Inferior parietal cortex (tissue), 1 donor: ENCODE results near the gene NBAS.

Source experiments
- DNase-seq: peaks from one replicate; pipeline ENCODE4 v3.0.0-alpha.2; 2016; ENCODE audit errors: extremely low spot score

Gene NBAS

DNA sequence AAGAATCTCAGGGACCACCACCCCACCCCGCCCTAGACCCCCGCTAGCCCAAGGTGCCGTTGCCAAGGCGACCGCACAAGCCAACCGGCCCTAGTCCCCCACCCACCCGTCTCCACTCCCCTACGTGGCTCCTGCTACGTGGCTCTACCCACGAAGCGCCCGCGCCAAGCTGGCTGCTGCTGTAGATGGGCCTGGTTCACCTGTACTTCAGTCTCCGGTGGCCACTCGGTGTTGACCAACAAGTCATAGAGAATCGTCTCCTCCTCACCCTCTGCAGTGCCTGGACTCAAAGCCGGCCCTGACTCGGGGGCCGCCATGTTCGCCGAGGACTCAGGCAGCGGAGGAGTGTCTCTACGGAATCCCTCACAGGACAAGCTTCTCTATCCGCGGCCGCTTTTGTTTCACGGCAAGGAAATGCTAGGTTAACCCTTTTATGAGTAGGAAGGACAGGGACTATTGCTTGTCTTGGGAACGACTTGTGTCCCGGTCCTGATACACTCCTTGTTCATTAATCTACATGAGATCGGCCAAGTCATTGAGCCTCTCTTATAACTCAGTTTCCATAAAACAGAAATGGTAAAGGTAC lies at the start of gene NBAS:
Gene NBAS, minus strand, starts transcription at position 347 of the 586 bp plus-strand sequence. Its CDS starts 30 bp downstream, at position 317.
- peak; percentile 93 for DNase-seq

DNA sequence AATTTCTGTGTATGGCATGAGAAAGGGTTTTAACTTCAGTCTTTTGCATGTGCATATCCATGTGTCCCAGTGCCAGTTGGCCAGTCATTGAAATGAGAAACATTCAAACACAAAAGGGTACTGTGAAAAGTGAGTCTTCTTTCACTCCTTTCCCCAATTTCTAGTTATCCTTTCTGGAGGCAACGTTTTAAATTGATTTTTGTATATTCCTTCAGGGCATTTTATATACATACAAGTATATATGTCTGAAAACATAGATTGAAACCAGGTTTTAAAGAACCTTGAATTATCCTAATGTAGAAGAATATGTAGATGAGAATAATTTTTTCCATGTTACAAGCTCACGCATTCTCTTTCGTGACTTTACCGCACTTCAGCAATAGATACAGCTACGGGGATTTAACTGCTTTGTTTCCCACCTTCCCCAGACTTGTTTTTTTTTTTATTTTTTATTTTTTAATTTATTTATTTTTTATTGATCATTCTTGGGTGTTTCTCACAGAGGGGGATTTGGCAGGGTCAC lies 49.4 kb upstream of the NBAS start:
- no peak for DNase-seq

GRCh38 chr2:15609341-15610042 lies 48.4 kb upstream of the NBAS start:
- no peak for DNase-seq

- DNase-seq: no peak
Observed at GRCh38 chr2:15608392-15608761, 47.2 kb upstream of the NBAS start.

DNA sequence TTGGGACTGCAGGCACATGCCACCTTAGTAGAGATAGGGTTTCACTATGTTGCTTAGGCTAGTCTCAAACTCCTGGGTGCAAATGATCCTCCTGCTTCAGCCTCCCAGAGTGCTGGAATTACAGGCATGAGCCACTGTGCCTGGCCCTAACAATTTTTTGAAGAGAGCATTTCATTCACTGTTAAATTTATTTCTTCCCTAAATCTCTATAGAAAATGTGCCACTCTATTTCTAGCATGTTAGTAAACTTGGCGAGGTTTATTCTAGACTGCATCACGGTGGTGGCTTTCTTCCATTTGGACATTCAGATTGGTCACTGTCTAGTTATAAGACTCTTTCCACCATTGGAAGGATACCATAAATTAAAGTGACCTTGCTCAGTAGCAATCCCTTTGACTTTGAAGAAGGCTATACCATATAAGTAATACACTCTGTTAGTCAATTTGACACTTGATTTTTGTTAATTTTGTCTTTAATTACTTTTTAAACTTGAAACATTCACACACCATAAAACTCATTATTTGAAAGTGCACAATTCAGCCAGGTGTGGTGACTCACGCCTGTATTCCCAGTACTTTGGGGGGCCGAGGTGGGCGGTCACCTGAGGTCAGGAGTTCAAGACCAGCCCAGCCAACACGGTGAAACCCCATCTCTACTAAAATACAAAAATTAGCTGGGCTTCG lies 46.7 kb upstream of the NBAS start:
- DNase-seq: no peak

DNA sequence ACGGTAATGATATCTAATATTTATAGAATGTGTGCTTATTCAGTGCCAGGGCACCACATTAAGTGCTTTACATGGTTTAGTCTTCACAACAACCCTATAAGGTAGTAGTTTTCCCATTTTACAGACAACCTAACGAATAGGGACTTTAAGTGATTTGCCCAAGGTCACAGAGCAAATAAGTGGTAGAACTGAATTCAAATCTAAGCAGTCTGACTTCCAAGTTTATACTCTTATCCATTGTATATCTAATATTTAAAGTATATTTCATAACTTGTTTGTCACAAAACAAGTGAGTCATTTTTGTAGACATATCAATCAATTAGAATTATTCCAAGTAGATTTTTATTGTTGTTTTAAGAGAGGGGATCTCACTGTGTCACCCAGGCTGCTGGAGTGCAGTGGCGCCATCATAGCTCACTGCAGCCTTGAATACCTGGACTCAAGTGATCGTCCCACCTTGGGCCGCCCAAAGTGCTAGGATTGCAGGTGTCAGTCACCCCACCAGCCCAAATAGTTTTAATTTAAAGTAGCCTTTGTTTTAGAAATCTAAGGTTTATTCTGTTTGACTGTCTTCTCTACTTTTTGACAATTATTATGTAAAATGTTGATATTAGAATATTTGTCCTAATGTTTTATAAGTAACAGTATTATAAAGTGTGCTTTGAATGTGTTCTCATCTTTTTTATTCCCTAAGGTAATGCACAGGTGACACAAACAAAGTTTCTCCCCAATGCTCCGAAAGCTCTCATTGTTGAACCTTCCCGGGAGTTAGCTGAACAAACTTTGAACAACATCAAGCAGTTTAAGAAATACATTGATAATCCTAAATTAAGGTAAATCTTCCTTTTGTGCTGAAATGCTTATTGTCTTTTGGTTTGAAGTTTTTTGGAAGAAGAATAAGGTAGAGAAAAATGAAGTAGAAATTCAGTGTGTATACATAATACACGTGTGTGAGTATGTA lies 45.6 kb upstream of the NBAS start:
- DNase-seq: no peak

- no peak for DNase-seq
Observed at GRCh38 chr2:15605721-15606120, 44.6 kb upstream of the NBAS start.

- no peak for DNase-seq
Observed at GRCh38 chr2:15603948-15604347, 42.8 kb upstream of the NBAS start.

GRCh38 chr2:15603044-15603765 lies 42.1 kb upstream of the NBAS start:
- no peak for DNase-seq

GRCh38 chr2:15602393-15602792 lies 41.3 kb upstream of the NBAS start:
- DNase-seq: no peak

- no peak for DNase-seq
Observed at GRCh38 chr2:15601681-15602080, 40.5 kb upstream of the NBAS start.

DNA sequence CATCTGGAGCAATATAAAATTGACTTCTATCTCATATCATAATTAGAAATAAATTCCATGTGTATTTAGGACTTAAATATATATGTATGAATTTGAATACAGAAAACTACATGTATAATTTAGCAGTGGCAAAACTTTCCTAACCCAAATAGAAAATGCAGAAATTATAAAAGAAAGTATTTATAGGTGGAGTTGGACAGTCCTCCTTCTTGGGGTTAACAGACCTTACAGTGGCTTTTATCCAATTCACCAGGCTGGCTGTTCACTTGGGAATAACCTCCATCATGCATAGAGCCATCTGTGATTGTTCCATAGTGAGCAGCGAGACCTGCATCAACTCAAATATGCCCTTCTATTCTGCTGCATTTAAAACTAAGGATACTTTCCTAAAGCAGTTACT lies 38.9 kb upstream of the NBAS start:
- DNase-seq: no peak

- DNase-seq: no peak
Observed at GRCh38 chr2:15596968-15597367, 35.8 kb upstream of the NBAS start.

DNA sequence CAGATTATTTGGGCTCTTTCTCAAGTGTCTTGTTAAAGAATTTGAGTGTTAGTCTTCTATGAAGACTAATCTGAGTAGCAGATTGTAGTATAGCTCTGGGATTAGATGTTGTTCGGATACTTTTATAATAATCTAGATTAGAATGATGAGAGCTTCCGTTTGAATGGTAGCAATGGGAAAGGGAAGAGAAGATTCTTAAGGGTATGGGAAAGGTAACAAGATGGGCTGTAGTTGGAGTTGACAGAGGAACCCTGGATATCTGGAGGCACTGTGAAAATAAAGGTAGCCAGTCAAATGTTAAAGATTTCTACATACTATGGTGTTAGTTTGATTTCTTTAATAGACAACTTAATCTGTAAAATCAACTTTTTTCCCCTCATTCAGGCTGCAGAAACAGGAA lies 35.2 kb upstream of the NBAS start:
- DNase-seq: no peak

- no peak for DNase-seq
Observed at GRCh38 chr2:15595936-15596335, 34.8 kb upstream of the NBAS start.

- no peak for DNase-seq
Observed at GRCh38 chr2:15595342-15595905, 34.3 kb upstream of the NBAS start.

DNA sequence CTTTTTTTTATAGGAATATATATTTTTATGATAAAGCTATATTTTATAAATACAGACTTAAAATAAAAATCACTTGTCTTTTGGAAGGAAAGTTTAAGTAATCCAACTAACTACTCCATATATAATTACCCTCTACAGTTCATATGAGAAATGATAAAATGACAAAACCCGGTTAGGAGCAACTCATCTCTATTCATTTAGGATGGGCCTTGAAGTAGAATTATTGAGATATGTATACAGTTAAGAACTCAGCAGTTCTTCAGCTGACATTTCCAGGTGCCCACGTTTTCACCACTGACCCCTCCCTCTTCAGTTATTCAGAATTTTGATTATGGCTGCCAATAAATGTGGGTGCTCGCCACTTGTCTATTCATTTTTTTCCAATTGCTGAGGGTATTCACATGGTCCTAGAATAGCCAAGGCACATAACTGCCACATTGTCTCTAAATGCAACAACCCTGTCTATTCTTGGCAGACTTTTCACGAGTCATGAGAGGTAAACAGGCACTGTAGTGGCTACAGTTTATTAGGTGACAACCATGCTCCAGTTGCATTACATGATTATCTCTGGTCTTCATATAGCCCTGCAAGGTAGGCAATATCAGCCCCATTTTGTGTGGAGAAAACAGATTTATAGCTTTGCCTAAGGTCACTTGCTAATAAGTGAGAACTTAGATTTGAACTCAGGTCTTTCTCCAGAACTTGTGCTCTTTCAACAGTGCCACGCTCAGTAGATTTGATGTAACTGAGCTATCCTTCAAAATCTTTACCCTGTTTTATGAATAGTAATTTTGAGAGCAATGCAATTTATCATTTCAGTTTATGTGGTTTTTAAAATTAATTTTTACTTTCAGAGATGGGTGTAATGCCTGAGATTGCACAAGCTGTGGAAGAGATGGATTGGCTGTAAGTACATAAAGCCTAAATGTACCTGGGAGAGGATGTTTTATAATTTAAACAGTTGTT lies 33.4 kb upstream of the NBAS start:
- DNase-seq: no peak

- DNase-seq: no peak
Observed at GRCh38 chr2:15593327-15593705, 32.2 kb upstream of the NBAS start.

DNA sequence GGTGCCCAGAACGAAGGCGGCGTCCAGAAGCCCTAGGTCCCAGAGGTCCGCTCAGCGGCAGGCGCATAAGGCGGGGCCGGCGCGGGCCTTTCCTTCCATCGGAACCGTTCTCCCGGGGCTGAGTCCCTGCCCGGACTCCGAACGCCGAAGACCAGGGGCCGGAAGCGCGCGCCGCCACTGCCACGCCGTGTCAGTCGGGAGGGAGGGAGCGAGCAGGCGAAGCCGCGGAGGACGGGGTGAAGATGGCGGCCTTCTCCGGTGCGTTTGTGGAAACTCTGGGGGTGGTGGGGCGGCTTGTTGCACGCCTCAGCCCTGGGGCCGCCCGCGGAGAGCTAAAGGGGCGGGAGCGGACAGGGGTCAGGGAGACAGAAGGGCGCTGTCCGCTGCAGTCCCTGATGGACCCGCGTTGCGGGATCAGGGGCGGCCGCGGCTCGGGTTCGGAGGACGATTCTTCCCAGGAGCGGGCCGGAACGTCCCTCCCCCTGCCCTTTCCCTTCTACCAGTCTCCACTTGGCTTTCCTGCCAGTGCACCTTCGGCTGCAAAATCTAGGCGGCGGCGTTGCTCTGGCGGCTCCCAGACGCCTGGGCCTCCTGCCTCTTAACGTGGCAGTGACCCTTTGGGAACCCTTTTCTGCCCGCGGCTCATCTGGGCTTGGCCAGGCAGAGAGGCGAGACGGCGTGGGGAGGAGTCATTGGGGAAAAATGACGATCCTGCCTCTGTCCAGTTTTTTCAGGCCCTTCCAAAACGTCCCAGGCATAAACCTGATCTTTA lies 30.7 kb upstream of the NBAS start, which contains the start of gene DDX1:
Gene DDX1, plus strand, starts transcription at position 177 of the 772 bp plus-strand sequence. Its CDS starts 66 bp downstream, at position 243.
- DNase-seq: peak; percentile 84
